Subcutaneous adipose tissue (tissue), 4 donors: ENCODE results near the gene CETP. TPM values are rescaled to one million over a fixed set of nuclear protein-coding genes. Genes with fewer than 3 reads are reported as not detected.

Experiments
- CTCF ChIP-seq: fragments of 450-650 bp; IDR thresholded peaks from one replicate; pipeline ENCODE4 v1.5.1; 2016; ENCODE audit warnings: low read depth, mild to moderate bottlenecking, control low read depth, antibody characterized with exemption, moderate library complexity
- total RNA-seq, 4 donors: library from RNA; depleted of rRNA; stranded (reverse); fragments of >200 nt; gene quantifications; one replicate each; pipeline ENCODE4 v1.1.0, GENCODE V29; 2016

The CETP gene
- total RNA-seq, 4 donors from 2014 or later, result 2.4 to 14.9 TPM; not detected in 2

DNA sequence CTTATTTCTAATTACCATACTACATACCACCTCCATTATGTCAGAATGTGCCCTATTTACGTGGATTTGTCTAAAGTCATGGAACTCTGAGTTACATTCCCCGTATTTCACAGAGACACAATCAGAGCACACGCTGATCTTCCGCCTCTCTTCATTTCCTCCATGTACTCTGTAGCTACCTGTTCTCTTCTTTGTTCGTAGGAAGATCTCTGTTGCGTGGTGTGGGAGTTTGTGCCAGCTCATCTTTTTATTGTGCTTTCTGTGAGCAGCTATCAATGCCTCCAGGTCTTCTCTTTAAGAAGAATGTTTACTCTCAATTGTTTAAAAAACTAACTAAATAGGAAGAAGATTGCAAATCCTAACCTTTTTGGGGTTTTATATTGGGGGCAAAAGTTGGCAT lies 54.6 kb downstream of the CETP start:
- no peak for TF ChIP-seq CTCF

DNA sequence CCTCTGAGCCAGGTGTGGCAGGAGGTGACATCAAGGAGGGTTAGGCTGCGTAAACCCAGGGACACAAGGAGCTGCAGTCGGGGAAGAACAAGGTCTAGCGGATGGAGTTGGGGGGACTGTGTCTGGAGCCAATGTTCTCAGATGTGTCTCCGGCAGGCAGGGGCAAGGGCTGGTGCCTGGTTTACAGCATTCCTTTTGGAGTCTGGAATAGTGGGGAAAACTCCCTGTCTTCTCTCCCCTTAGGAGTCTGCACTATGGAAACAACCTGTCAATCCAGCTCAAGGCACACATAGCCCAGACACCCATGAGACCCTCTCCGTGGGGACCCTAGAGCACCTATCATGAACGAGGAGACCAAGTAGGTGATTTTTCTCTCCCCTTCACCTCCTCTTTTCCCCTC lies 55.1 kb downstream of the CETP start:
- no peak for TF ChIP-seq CTCF

DNA sequence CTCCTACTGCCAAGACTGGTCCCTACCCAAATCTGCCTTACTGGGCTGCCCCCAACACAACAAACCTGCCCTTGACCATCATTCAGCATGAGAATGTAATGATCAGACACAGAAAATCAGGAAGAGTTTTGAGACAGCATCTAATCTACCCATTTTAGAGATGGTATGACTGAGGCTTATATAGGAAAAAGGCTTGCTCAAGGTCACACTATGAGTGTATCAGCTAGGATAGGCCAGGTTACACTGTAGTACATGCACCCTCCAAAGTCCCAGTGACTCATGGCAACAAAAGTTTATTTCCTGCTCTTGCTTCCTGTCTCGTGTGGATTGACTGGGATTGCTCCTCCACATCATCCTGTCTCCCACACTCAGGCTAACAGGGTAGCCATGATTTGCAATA lies 55.5 kb downstream of the CETP start:
- TF ChIP-seq CTCF, result no peak

DNA sequence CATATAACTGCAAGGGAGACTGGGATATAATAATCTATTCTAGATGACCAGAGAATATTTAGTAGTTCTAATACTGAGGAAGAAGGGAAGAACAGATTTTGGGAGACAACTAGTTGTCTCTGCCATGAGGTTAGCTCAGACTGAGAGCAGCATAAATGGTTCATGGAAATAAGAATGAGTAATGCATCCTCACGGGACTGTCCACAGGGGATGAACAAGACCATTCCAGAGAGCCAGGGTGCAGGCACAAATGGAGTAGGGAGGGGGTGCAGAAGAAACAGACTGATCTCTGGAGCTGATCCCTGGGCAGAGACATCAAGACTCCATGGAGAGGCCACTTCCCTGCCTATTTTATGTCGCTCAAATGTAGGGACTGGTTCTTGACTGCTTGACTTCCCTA lies 58.0 kb downstream of the CETP start:
- no peak for TF ChIP-seq CTCF

DNA sequence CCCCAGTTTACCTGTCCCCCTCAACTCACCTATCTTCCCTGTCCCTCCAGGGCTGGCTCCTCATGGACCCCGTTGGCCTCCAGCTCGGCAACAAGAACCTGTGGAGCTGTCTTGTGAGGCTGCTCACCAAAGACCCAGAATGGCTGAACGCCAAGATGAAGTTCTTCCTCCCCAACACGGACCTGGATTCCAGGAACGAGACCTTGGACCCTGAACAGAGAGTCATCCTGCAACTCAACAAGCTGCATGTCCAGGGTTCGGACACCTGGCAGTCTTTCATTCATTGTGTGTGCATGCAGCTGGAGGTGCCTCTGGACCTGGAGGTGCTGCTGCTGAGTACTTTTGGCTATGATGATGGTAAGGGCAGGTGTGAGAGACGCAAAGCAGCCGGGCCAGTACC lies 58.9 kb downstream of the CETP start:
- no peak for TF ChIP-seq CTCF

GRCh38 chr16:57021757-57022156 lies 60.0 kb downstream of the CETP start:
- TF ChIP-seq CTCF, result no peak

DNA sequence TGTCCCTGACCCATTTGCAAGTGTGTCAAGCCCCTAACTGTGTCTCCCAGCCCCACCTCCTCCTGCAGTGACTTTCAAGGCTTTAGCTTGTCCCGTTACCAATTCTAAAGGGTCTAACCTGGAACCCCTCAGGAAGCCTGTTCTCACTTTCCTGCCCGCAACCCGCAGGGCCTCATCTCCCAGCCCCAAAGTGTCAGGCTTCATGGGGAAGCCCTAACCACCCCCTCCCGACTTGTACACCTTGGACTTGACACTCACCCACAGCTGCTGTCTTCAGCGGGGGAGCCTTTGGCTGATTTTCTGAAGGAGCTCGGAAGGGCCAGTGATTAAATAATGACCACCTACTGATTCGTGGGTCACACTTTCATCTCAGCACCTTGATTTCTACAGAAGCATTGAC lies 60.7 kb downstream of the CETP start:
- no peak for TF ChIP-seq CTCF
